Stromal cell of bone marrow (primary cell): ENCODE measurements around the gene GINS1.
A peak's percentile ranks its signal among the peaks of the same experiment; 100 is the strongest.

Source experiments
- DNase-seq: peaks from one replicate; pipeline ENCODE4 v3.0.0-alpha.2; 2012; ENCODE audit warnings: low read depth

GINS1 gene

DNA sequence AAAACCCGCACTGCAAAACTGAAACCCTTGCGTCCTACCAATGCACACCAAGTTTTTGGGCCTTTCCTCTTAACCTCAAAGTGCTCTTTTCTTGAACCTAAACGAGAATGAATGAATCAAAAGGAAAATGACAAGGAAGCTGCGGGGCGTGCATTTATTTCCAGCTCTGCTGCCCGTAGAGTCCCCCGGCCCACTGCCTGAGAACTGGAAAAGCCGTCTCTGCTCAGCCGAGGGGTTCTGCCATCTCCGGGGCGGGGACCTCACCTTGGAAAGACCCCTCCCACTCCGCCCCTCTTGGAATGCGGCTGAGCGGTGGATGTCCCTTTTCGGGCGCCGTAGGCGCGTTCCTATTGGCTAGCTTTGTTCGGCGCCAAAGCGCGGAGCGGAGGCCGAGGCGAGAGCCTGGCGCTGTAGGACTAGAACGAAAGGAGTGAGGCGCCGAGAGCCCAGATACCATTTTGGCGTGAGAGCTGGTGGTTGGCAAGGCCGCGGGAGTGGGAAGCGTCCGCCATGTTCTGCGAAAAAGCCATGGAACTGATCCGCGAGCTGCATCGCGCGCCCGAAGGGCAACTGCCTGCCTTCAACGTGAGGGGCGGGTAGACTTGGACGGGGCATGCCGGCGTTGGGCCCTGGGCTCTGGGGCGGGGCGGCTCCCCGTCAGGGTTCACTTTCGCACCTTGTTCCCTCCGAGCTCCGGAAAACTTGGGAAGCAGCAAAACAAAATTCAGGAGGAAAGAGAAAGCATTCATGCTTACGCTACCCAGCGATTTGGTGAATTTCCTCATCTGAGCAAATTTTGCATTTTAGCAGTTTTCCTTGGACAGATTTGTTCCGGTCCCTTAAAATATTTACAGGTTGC is at the start of gene GINS1:
Gene GINS1 (plus strand): TSS at position 363 of the 859 bp plus-strand sequence. CDS start 148 bp downstream, at position 511.
- peak; percentile 64 for DNase-seq

DNA sequence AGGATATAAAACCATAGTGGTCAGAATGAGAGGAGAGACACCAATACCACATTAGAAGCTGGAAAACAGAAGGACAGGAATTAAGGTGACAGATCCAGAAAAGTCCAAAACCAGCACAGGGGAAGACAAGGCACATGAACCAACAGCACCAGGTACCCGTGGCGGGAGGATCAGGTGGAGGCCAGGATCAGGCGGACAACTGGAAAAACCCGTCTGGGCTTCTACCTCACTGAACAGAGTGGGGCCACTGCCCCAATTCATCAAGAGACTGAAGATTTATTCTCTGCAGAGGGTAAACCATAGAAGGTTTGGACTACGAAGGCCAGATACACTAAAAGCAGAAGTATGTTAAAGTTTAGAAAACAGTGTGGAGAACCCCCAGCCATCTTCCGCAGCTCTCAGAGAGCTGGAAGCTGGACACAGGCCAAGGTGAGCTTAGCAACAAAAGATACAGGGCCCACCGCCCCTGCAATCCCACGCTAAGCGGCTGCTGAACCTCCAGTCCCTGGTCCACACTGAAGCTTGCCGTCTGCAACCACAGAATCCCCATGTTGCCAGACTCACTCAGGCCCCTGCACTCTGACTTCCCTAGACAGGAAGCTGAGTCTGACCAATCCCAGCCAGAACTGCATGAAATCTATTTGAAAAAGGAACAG is 46.7 kb upstream of the GINS1 start:
- DNase-seq, result no peak

DNA sequence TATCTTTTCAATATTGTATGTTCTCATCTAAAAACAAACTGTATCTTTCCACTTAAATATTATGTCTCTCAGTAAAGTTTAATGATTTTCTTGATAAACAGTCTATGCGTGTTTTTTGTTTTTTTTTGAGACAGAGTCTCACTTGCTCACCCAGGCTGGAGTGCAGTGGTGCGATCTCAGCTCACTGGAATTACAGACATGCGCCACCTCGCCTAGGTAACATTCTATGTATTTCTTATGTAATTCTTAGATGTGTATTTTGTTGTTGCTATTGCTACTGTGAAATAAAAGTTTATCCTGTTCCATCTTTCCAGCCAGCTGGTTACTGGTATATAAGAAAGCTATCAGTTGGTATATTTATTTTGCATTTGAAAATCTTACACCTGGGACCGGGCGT is 46.2 kb upstream of the GINS1 start:
- no peak for DNase-seq

DNA sequence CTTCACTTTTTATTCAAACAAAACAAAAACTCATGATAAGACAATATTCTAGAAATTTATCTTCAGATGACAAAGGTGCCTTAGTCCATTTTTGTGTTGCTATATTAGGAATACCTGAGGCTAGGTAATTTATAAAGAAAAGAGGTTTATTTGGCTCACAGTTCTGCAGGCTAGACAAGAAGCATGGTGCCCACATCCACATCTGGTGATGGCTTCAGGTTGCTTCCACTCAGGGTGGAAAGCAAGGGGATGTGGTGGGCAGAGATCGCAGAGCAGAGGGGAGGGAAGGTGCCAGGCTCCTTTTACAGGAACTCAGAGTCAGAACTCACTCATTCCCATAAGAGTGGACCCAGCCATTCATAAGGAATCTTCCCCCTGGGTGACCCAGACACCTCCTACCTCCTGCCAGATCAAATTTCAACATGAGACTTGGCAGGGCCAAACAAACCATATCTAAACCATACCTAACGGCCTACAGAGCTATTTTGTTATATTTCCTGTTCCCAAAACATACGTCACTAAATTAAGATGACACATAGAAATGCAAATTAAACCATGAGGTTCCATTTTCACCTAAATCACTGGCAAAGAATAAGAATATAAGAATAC is 43.2 kb upstream of the GINS1 start:
- DNase-seq, result no peak

DNA sequence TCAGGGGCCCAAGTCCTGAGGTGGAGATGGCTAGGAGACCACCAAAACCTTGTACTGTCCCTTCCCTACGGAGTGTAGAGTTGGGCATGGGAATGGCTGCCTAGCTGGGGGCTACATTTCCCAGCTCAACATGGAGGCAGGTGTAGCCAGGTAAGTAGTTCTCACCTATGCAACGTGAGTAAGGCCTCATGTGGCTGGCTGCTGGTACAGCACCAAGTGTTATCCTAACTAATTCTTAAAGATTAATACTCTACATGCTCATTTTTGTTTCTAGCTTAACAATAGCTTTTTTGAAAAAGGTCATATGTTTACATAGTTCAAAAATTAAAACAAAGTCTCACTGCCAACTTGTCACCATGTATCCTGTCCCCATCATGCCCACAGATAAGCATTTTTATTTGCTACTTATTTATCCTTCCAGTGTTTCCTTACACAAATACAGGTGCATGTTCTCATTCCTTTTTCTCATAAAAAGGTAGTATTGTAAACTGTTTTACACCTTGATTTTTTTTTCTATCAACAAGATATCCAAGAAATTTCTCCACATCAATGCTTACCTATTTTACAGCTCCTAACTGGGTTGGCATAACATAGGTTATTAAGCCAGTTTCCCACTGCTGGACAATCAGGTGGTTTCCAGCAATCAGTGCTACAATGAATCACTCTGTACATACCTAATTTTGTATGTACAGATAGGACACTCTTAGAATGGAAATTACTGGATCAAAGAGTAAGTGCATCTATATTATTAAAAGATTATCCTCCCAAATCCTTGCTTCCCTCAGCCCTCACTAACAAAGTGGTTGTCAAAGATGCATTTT is 42.4 kb upstream of the GINS1 start:
- no peak for DNase-seq

DNA sequence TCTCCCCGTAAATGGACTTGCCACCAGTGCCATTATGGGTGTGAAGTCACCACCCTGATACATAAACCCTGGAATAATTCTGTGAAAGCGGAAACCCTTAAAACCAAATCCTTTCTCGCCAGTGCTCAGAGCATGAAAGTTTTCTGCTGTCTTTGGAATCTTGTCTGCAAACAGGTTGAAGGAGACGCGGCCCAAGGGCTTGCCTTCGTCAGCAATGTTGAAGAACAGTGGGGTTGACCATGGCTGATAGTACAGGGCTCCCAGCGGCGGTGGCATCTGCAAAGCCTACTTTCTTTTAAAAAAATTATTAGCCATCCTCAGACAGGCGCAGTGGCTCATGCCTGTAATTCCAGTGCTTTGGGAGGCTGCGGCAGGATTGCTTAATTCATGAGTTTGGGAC is 38.9 kb upstream of the GINS1 start:
- no peak for DNase-seq

DNA sequence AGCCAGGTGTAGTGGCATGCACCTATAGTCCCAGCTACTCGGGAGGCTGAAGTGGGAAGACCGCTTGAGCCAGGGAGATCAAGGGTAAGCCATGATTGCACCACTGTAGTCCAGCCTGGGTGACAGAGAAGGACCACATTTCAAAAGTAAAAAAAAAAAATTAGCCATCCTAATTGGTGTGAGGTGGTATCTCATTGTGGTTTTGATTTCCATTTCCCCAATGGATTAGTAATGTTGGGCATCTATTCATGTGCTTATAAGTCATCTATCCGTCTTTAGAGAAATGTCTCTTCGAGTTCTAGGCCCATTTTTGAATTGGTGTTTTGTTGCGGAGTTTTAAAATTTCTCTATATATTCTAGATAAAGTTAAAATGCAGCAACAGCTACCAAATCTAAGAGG is 38.5 kb upstream of the GINS1 start:
- no peak for DNase-seq

DNA sequence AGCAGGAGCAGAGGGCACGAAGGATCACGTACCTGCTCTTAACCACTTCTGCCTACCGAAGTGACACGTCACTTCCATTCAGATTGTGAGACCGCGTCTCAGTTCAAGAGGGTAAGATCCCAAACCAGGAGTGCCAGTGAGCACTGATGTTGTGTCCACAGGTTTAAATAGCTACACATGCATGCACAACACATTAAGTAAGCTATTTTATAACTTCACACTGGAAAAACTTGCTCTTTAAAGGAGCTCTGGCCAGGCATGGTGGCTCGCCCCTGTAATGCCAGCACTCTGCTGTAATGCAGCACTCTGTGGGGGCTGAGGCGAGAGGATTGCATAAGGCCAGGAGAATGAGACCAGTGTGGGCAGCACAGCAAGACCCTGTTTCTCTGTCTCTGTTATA is 37.9 kb upstream of the GINS1 start:
- DNase-seq, result no peak

DNA sequence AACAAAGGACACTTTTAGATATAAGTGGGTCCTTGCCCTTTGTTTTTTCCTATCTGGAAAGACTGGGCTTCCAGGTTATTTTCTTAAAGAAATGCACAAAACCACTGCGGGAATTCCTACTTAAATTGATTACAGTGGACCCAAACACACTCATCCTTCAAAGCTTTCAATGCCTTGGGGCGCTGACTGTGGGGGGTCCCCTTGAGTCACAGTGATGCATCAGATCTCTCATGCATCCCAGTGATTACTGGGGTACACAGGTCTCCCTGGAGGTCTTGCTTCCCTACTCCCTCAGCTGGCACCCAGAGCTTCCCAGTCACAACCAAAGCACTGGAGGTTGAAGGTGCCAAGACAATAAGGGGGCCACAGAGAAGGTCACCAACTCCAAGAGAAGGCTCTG is 37.5 kb upstream of the GINS1 start:
- no peak for DNase-seq

DNA sequence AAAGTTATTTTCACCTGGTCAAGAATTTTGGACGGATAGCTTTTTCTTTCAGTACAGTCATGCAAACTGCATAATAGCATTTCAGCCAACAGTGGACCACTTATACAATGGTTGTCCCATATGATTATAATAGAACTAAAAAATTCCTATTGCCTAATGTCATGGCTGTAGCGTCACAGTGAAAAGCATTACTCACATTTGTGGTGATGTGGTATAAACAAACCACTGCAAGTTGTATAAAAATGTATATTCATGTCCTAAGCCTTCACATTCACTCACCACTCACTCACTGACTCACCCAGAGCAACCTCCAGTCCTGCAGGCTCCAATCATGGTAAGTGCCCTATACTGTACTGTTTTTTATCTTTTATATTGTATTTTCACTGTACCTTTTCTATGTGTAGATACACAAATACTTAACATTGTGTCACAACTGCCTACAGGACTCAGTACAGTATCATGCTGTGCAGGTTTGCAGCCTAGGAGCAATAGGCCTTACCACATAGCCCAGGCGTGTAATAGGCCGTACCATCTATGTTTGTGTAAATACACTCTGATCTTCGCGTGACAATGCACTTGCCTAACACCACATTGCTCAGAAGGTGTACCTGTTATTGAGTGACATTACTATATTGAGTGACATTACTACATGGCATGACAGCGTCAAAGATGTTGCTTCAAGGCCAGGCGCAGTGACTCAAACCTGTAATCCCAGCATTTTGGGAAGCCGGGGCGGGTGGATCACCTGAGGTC is 34.7 kb upstream of the GINS1 start:
- peak; percentile 75 for DNase-seq

DNA sequence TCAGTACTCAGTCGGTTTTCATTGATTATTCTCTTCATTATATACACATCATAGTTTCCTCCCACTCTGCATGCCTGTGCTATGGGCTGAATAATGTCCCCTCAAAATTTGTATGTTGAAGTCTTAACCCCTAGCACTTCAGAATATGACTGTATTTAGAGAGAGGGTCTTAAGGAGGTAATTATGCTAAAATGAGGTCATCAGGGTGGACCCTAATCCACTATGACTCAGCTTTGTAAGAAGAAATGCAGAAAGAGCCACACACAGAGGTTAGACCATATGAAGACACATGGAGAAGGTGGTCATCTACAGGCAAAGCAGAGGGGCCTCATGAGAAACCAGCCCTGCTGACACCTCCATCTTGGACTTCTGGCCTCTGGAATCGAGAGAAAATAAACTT is 32.6 kb upstream of the GINS1 start:
- DNase-seq, result no peak

DNA sequence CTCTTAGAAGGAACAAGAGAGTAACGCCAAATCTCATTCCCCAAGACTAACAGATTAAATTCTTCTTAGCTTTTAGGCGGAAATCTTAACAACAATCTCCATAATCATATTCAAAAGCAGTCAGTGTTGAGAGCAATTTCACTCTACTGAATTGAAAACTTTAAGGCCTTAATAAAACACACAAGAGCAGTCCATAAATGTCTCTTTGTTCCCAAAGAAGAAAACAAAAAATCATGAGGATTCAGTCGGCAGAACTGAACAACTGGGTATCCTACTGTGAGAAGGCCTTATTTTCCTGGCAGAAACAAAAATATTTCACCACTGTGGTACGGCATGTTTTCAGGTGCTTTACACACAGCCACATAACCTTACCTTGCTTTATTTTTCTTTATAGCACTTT is 31.2 kb upstream of the GINS1 start:
- DNase-seq, result no peak

DNA sequence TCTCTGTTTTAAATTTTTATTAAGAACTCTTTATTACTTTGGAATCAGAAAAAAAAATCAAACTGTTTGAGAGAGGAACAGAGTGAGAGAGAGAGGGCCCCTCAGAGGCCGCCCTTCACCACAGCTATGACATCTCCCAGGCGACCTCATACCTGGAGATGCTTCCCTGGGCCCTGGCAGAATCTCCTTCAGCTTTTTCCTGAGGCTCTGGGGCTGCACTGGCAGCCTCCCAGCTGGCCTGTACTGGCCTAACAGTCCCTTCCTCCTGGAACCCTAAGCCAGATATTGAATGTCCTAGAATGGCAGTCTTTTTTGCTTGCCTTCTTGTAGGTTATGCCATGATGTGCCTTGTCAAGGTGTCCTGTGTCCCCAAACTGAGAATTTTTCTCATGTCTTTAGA is 30.6 kb upstream of the GINS1 start:
- DNase-seq, result no peak

DNA sequence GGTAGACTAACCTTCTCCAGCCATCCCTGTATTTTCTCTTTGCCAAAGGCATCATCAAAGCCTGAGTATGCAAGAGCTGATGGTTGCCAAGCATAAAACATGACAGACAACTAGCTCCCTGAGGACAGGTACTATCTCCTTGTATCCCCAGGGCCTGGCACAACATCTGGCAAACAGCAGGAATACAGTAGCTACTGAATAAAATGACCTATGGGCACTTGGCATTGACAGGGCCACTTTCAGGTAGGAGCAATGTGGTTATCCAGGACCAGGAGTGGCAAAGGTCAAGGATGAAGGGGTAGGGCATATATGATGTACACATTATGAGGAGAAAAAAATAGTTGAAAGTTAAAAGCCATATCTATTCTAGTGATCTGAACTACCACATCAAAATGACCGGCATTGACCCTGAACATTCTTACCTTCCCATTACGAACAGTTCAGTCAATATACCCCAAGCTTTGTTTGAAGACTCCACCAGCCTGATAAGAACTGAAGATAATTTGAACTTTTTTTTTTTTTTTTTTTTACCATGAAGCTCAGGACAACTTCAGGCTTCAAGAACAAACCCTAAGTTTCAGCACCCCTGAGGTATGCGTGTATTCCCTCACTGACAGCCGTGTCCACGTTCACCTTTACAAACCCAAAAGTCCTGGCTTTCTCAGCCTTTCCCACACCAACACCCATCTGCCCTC is 29.1 kb upstream of the GINS1 start:
- DNase-seq, result no peak

DNA sequence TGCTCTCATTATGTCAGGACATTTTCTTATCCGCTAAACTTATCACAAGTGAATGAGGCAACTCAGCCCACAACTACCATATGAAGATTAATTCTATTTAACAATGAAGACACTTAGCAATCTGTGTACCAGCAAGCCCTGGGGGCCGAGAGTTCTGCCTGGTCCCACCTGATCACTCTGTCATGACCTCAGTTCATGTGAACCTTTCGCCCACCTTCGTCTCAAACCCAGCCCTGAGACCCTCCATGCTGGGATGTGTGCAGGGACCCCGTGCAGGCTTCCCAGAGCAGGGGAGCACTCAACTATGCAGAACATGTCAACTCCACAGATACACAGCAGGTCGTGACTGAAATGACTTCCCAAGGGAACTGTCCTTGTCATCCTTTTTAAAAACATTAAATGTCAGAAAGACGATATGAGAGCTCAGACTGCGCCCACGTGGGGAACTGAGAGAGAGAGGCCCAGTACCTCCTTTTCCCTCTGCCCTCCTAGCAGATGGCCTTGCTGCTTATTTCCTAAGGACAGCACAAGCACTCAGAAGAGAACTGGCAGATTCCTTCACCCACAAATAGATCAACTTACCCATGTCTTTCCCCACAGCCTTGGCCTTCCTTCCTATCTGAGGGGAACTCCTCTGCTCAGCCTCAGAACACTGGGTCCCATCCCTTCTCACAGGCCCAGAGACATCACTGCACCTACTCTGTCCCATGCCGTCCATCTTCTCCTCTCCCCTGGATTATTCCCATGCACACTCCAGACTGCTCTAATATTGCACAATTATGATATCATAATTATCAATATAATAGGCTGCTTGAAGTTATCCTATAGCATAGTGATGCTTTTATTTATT is 28.4 kb upstream of the GINS1 start:
- no peak for DNase-seq

DNA sequence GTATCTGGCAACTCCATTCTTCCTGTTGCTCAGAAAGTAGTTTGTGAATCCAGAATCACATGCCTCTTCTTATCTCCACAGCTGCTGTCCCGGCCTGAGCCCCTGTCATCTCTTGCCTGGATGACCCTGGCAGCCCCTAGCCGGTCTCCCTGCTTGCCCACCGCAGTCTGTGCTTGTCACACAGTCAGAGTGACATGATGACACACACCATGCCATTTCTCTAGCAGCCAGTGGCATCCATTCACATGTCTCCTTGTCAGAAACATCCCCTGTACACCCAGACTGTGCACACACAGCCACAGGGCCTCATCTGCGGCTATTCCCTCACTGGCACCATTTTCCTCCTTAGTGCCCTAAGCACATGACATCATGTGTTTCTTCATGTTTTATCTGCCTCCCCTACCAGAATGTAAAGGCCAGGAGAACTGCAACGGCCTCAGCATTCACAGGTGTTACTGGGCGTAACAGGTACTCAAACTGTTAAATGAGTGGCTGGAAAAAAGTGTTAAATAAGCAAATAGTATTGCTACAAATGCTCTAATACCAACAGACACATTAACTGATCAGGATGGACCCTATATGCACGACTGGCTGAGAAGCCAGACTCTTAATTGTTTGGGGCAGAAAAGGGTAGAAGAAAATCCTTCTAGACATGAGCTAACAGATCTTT is 26.4 kb upstream of the GINS1 start:
- no peak for DNase-seq

DNA sequence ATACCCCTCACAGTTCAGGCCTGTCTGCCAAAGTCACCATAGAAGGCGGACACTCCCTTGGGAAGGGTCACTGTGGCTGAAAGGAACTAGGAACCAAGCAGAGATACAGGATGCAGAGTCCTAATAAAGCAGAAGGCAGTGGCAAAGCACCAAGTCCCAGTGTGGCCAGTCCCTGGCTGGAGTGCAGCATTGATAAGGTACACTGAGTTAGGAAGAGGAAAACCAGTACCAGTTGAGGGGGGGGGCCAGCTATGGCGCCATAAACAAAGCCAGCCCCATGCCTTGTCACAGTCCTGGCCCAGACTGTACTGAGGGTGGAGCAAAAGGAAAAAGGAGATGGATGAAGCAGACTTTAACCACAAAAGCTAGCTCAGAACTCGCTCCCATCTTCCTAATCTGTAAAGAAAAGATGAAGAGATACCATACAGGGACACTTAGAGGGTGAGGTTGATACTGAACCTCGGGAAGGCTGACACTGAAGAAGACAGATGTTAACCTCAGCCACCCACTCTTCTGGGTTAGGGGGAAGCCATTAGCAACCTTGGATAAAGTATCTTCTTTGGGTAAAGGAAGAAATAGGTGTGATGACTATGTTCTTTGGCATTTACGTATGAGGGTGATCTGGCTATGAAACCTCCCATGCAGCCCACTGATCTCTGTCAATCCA is 24.6 kb upstream of the GINS1 start:
- no peak for DNase-seq

DNA sequence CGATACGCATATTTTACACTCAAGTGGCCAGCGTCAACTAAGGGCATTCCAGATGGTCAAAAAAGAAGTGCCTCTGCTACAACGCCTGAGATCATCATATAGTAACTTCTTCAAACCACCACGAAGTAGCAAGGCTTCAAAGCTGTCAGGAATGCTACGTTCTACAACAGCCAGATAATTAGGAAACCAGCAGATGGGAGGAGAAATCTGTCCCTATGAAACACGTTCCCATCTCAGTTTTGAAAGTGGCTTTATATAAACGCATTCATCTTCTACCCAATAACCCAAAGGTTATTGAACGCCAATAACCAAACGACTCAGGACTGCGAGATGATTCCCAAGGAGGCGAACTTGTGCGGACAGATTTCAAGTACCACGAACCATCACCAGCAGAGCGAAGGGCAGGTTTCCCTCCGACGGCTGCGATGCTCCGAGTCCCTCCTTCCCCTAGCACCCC is 18.0 kb upstream of the GINS1 start:
- DNase-seq, result no peak
